T-cell (primary cell): ENCODE measurements around the gene TMEM132A. TPM values are rescaled to one million over a fixed set of nuclear protein-coding genes. Genes with fewer than 3 reads are reported as not detected.

Experiments
- ATAC-seq, 4 experiments: fragments of 200-7000 bp in 3 of 4; fragments of 150-1000 bp in 1 of 4; cut with Tn5 transposase; replicated peaks in 1 of 4; 1 replicate in 3 of 4; 2 replicates in 1 of 4; pipeline ENCODE4 v1.10.0; 2021; ENCODE audit warnings: moderate library complexity in 3 of 4, mild to moderate bottlenecking in 2 of 4, moderate number of reproducible peaks in 1 of 4
- CTCF ChIA-PET, 2 donors: fragments of 300-600 bp; sonication (Branson Sonifier 250); formaldehyde crosslinking; loops; one replicate each; lab custom pipeline; 2022; ENCODE audit warnings: antibody characterized with exemption in 2 of 2; lab: Charles Lee
- POLR2A ChIA-PET, 2 donors: fragments of 300-600 bp; sonication (Branson Sonifier 250); formaldehyde crosslinking; loops; one replicate each; lab custom pipeline; 2022; ENCODE audit warnings: antibody characterized with exemption in 2 of 2; lab: Charles Lee
- DNase-seq, 35 experiments: peaks; one replicate each; pipeline versions ENCODE4 v3.0.0 to v3.0.0-alpha.2; 2013 to 2023
- H3K27ac ChIP-seq: one replicate; pipeline ENCODE4 v1.5.1; 2013; ENCODE audit warnings: low read length
- H3K27me3 ChIP-seq, 2 experiments: replicated peaks in 1 of 2; 1 replicate in 1 of 2; 2 replicates in 1 of 2; pipeline versions ENCODE4 v1.6.1 to v1.7.0; 2013; ENCODE audit warnings: low read length in 1 of 2, mixed read lengths in 1 of 2; ENCODE audit not compliant: control insufficient read depth in 2 of 2, insufficient read depth in 2 of 2; ENCODE audit errors: extremely low read depth in 1 of 2
- H3K36me3 ChIP-seq, 2 donors: 1 replicate in 1 of 2; 2 replicates in 1 of 2; pipeline versions ENCODE4 v1.6.1 to v1.7.0; 2013; ENCODE audit warnings: low read length in 1 of 2; ENCODE audit not compliant: control insufficient read depth in 2 of 2, insufficient read depth in 1 of 2; ENCODE audit errors: extremely low read depth in 1 of 2
- H3K4me1 ChIP-seq, 2 experiments: 1 replicate in 1 of 2; 2 replicates in 1 of 2; pipeline versions ENCODE4 v1.6.1 to v1.7.0; 2013; ENCODE audit warnings: low read length in 2 of 2, mixed read lengths in 1 of 2; ENCODE audit not compliant: insufficient read depth in 2 of 2, control insufficient read depth in 1 of 2; ENCODE audit errors: extremely low read depth in 1 of 2
- H3K4me3 ChIP-seq, 2 donors: 1 replicate in 1 of 2; 2 replicates in 1 of 2; pipeline versions ENCODE4 v1.5.1 to v1.7.0; 2013; ENCODE audit warnings: mild to moderate bottlenecking in 2 of 2, low read length in 1 of 2, moderate library complexity in 1 of 2; ENCODE audit not compliant: control insufficient read depth in 1 of 2; ENCODE audit errors: extremely low read depth in 1 of 2
- H3K9me3 ChIP-seq: 2 replicates; pipeline ENCODE4 v1.7.0; 2013
- H3K27ac Mint-ChIP-seq, 2 donors: one replicate each; pipeline ENCODE4 v1.8.0; 2020 to 2021; ENCODE audit warnings: mild to moderate bottlenecking in 2 of 2, mixed read lengths in 2 of 2
- H3K27me3 Mint-ChIP-seq, 2 donors: one replicate each; pipeline ENCODE4 v1.8.0; 2021 to 2022; ENCODE audit warnings: mixed read lengths in 2 of 2
- H3K36me3 Mint-ChIP-seq: one replicate; pipeline ENCODE4 v1.8.0; 2021; ENCODE audit warnings: mixed read lengths
- H3K4me1 Mint-ChIP-seq, 3 donors: one replicate each; pipeline ENCODE4 v1.8.0; 2020 to 2022; ENCODE audit warnings: mixed read lengths in 3 of 3, mild to moderate bottlenecking in 1 of 3
- H3K4me3 Mint-ChIP-seq, 3 donors: one replicate each; pipeline ENCODE4 v1.8.0; 2020 to 2022; ENCODE audit warnings: mild to moderate bottlenecking in 3 of 3, mixed read lengths in 3 of 3, moderate library complexity in 3 of 3
- H3K9me3 Mint-ChIP-seq, 3 donors: one replicate each; pipeline ENCODE4 v1.8.0; 2020 to 2022; ENCODE audit warnings: mixed read lengths in 3 of 3
- WGBS: methylation state at CpG from one replicate; pipeline ENCODE4 v1.1.5; 2013; ENCODE audit warnings: missing lambda C conversion rate; ENCODE audit not compliant: insufficient coverage; 5-methylcytosine and 5-hydroxymethylcytosine counted together
- total RNA-seq, 35 experiments: library from RNA in 6 of 35; stranded (reverse) in 6 of 35; fragments of 120-200 nt in 1 of 35; gene quantifications; one replicate each; pipeline versions ENCODE4 v1.2.1 to v1.2.4 and lab custom pipeline; 2013 to 2026

The TMEM132A gene
- total RNA-seq, 5 donors from 2014 or later (not counting 1 experiment from before 2014, with no cell fraction given), result 0.23 to 1.6 (median 1.2) TPM; not detected in 2

DNA sequence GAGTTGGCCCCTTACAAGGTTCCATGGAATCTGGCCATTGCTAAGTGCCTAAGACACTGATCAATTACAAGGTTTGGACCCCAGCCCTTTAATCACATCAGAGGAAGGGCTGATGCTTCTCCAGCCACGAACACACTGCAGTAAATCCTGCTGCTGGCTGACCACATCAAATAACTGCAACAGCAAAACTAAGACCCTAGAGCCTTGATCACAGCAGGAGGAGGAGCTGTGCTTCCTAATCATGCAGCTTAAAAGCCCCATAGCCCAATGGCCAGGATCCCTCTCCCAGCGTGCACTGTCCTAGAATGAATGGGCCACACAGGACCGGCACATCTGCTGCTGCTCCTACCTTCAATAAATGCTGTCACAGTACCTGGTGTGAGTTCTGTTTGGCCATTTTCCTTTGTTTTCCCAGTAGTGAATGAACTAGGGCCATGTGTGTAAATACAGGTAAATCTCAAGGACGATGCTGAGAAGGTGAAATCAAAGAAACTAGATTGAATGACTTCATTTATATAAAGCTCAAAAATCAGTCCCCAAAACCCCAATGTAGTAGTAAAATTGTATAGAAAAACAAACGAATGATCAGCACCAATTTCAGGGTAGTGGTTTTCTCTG lies 44.2 kb upstream of the TMEM132A start:
- Mint-ChIP-seq H3K4me3 (no peak overlapping the region), H3K27ac (no peak overlapping the region), H3K9me3 (no peaks in the 10 kb centered on the region), H3K27me3 (no peaks in the 10 kb centered on the region), H3K36me3 (peaks cover 48% of the 10 kb centered on the region), H3K4me1 (peaks cover 0 to 6% (median 6%) of the 10 kb centered on the region in 3 donors)
- Histone ChIP-seq H3K36me3 (peaks cover 0 to 21% of the 10 kb centered on the region in 2 donors), H3K27me3 (no peaks in the 10 kb centered on the region), H3K27ac (no peak overlapping the region), H3K4me1 (no peaks in the 10 kb centered on the region), H3K9me3 (no peaks in the 10 kb centered on the region), H3K4me3 (no peak overlapping the region)
- POLR2A ChIA-PET, result no interaction called here
- no peak for DNase-seq
- WGBS, result no CpG with 5 or more reads among the region's 5 CpGs
- no peak for ATAC-seq
- CTCF ChIA-PET, result no interaction called here

DNA sequence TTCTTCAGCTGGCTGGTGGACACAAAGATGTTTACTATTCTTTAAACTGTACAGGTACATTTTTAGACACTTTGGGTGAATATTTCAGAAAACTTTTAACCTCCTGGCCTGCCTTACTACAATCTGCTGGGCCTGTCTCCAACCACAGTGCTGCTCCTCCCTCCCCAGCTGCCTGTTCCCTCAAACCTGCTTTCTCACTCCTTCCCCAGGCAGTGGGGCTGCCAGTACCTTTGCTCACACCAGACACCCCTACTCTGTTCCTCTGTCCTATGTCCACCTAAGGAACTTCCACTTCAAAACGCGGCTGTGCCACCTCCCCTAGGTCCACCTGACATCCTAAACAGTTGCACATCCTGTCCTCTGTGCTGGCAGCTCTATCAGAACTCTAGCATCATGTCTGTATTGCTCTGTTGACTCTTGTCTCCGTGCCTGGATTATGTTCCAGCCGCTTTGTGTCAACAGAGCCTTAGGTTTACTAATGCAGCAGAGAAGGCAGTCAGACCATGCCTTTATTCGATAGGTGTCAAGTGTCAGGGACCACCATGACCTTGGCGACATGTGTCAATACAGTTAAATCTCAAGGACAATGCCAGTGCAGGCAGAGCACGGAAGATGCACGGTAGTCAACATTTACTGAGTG lies 43.5 kb upstream of the TMEM132A start:
- H3K4me3 ChIP-seq, result no peak overlapping the region
- no peaks in the 10 kb centered on the region for H3K9me3 ChIP-seq
- peaks cover 0 to 19% of the 10 kb centered on the region in 2 donors for H3K36me3 ChIP-seq
- H3K27ac Mint-ChIP-seq, result peak overlapping the region in 1 of 2 donors; percentile 61
- ChIA-PET POLR2A (no interaction called here), CTCF (no interaction called here)
- no peaks in the 10 kb centered on the region for H3K27me3 ChIP-seq
- no peak overlapping the region for H3K27ac ChIP-seq
- H3K4me1 Mint-ChIP-seq, result peaks cover 0 to 6% (median 6%) of the 10 kb centered on the region in 3 donors
- H3K27me3 Mint-ChIP-seq, result no peaks in the 10 kb centered on the region
- peaks cover 54% of the 10 kb centered on the region for H3K36me3 Mint-ChIP-seq
- no peak for DNase-seq
- no peak for ATAC-seq
- H3K4me3 Mint-ChIP-seq, result no peak overlapping the region
- H3K9me3 Mint-ChIP-seq, result no peaks in the 10 kb centered on the region
- 96% methylated on average over 6 of the region's 8 CpGs for WGBS
- H3K4me1 ChIP-seq, result no peaks in the 10 kb centered on the region

DNA sequence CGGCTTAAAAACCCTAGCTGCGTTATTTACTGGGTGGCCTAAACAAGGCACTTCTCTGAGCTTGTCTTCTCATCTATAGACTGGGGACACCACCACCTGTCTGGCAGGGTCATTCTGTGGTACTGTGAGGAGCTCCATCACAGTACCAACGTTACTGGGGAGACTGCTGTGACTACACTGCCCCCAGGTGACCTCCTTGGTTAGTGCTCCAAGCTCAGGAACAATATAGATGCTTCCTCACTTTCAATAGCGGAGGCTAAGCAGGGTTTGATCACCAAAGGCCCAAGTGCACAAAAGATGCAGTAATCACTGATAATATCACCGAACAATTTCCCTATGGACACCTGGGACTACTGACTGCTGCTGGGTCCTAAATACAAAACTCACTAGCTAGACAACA lies 36.7 kb upstream of the TMEM132A start:
- peaks cover 5 to 27% of the 10 kb centered on the region in 2 donors for H3K36me3 ChIP-seq
- Mint-ChIP-seq H3K36me3 (peaks cover 49% of the 10 kb centered on the region), H3K4me3 (no peak overlapping the region), H3K9me3 (no peaks in the 10 kb centered on the region), H3K27ac (no peak overlapping the region), H3K27me3 (no peaks in the 10 kb centered on the region), H3K4me1 (peaks cover 0 to 11% (median 11%) of the 10 kb centered on the region in 3 donors)
- H3K27me3 ChIP-seq, result no peaks in the 10 kb centered on the region
- H3K27ac ChIP-seq, result no peak overlapping the region
- H3K4me3 ChIP-seq, result no peak overlapping the region
- POLR2A ChIA-PET, result no interaction called here
- ATAC-seq (peak; percentile 81 to 87 (median 82)), DNase-seq (peak in 14 of 35 experiments; percentile 17 to 54 (median 28))
- H3K9me3 ChIP-seq, result no peaks in the 10 kb centered on the region
- WGBS, result 67% methylated on average over 3 of the region's 5 CpGs
- CTCF ChIA-PET, result interaction anchor here (0.6 to 1.8 kb wide), 10 partner anchors 12 to 825 kb away, joined by 3 to 45 read pairs (median 4); no protein-coding TSS in a partner anchor
- H3K4me1 ChIP-seq, result no peaks in the 10 kb centered on the region

DNA sequence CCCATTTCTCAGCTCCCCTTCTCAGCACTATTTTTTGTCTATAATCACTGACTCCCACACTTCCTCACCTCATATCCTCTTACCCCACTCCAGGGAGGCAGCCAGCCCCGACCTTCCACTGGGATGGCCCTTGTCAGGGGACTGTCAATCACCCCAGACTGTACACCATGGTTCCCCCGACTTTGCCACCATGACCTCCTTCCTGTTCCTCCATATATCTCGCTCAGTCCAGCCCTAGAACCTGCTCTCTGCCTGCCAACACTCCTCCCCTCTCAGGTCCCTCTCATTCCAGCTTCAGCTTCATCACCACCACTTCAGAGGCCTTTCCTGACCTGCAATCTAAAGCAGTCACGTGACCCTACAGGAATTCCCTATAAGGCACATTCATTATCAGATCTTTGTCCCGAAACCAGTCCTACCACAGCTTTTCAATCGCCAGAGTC lies 34.4 kb upstream of the TMEM132A start:
- ChIA-PET CTCF (no interaction called here), POLR2A (interaction anchor here in 1 of 2 donors (0.7 kb wide), 1 partner anchor 52 kb away, joined by 8 read pairs; no protein-coding TSS in a partner anchor)
- peaks cover 50% of the 10 kb centered on the region for H3K36me3 Mint-ChIP-seq
- no peaks in the 10 kb centered on the region for H3K4me1 ChIP-seq
- H3K27ac Mint-ChIP-seq, result no peak overlapping the region
- H3K27me3 Mint-ChIP-seq, result no peaks in the 10 kb centered on the region
- peaks cover 5 to 41% of the 10 kb centered on the region in 2 donors for H3K36me3 ChIP-seq
- WGBS, result 75% methylated on average over 6 of the region's 6 CpGs
- H3K27ac ChIP-seq, result no peak overlapping the region
- H3K4me1 Mint-ChIP-seq, result peaks cover 0 to 8% (median 5%) of the 10 kb centered on the region in 3 donors
- DNase-seq (no peak), ATAC-seq (no peak)
- H3K4me3 ChIP-seq, result no peak overlapping the region
- no peaks in the 10 kb centered on the region for H3K27me3 ChIP-seq
- no peak overlapping the region for H3K4me3 Mint-ChIP-seq
- H3K9me3 Mint-ChIP-seq, result no peaks in the 10 kb centered on the region
- no peaks in the 10 kb centered on the region for H3K9me3 ChIP-seq

DNA sequence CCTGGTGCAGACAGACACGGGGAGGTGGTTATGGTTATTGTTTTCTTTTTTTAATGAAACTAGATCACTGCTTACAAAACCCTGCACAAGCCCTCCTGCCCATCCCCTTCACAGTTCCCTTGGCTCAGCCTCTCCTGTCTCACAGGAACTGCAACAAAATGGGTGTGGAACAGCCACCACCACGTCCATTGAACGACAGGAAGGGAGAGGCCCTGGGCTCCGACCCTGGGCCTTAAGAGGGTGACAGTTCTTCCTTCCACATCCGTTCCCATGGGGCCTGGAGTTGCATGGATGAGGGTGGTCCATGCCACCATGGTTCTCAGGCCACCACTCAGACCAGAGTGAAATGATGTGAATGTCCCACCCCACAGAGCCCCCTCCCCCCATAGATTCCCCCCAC lies 33.6 kb upstream of the TMEM132A start:
- Histone ChIP-seq H3K27ac (no peak overlapping the region), H3K36me3 (peaks cover 5 to 49% of the 10 kb centered on the region in 2 donors), H3K4me1 (no peaks in the 10 kb centered on the region), H3K27me3 (no peaks in the 10 kb centered on the region), H3K9me3 (no peaks in the 10 kb centered on the region), H3K4me3 (no peak overlapping the region)
- H3K27me3 Mint-ChIP-seq, result no peaks in the 10 kb centered on the region
- H3K27ac Mint-ChIP-seq, result no peak overlapping the region
- H3K4me3 Mint-ChIP-seq, result no peak overlapping the region
- no peaks in the 10 kb centered on the region for H3K9me3 Mint-ChIP-seq
- H3K36me3 Mint-ChIP-seq, result peaks cover 50% of the 10 kb centered on the region
- ChIA-PET CTCF (interaction anchor here (0.6 to 1.3 kb wide), 3 partner anchors 60 to 1117 kb away, joined by 3 to 5 read pairs (median 4); no protein-coding TSS in a partner anchor), POLR2A (interaction anchor here in 1 of 2 donors (0.6 to 1.1 kb wide), 3 partner anchors 15 to 249 kb away, joined by 3 to 4 read pairs (median 4); no protein-coding TSS in a partner anchor)
- WGBS, result 40% methylated on average over 1 of the region's 5 CpGs
- ATAC-seq (no peak), DNase-seq (no peak)
- peaks cover 0 to 8% (median 5%) of the 10 kb centered on the region in 3 donors for H3K4me1 Mint-ChIP-seq

GRCh38 chr11:60891103-60891741 lies 33.0 kb upstream of the TMEM132A start:
- H3K4me1 Mint-ChIP-seq, result peaks cover 0 to 8% (median 5%) of the 10 kb centered on the region in 3 donors
- no peak overlapping the region for H3K4me3 Mint-ChIP-seq
- no peak overlapping the region for H3K4me3 ChIP-seq
- no peak for ATAC-seq
- 92% methylated on average over 2 of the region's 7 CpGs for WGBS
- no peaks in the 10 kb centered on the region for H3K4me1 ChIP-seq
- no peaks in the 10 kb centered on the region for H3K9me3 Mint-ChIP-seq
- H3K36me3 ChIP-seq, result peaks cover 5 to 55% of the 10 kb centered on the region in 2 donors
- H3K9me3 ChIP-seq, result no peaks in the 10 kb centered on the region
- ChIA-PET POLR2A (interaction anchor here in 1 of 2 donors (0.6 to 1.1 kb wide), 3 partner anchors 14 to 249 kb away, joined by 3 to 4 read pairs (median 4); no protein-coding TSS in a partner anchor), CTCF (interaction anchor here (0.6 to 1.3 kb wide), 4 partner anchors 9 to 1118 kb away, joined by 3 to 5 read pairs (median 4); no protein-coding TSS in a partner anchor)
- peaks cover 53% of the 10 kb centered on the region for H3K36me3 Mint-ChIP-seq
- no peaks in the 10 kb centered on the region for H3K27me3 ChIP-seq
- H3K27ac ChIP-seq, result no peak overlapping the region
- no peak for DNase-seq
- no peak overlapping the region for H3K27ac Mint-ChIP-seq
- H3K27me3 Mint-ChIP-seq, result no peaks in the 10 kb centered on the region
